Iris pigment epithelial cell (primary cell): Measurements from ENCODE around the gene GPR142.

Experiments
- DNase-seq: peaks from one replicate; pipeline ENCODE4 v3.0.0-alpha.2; 2011; ENCODE audit warnings: low read depth

The GPR142 gene

DNA sequence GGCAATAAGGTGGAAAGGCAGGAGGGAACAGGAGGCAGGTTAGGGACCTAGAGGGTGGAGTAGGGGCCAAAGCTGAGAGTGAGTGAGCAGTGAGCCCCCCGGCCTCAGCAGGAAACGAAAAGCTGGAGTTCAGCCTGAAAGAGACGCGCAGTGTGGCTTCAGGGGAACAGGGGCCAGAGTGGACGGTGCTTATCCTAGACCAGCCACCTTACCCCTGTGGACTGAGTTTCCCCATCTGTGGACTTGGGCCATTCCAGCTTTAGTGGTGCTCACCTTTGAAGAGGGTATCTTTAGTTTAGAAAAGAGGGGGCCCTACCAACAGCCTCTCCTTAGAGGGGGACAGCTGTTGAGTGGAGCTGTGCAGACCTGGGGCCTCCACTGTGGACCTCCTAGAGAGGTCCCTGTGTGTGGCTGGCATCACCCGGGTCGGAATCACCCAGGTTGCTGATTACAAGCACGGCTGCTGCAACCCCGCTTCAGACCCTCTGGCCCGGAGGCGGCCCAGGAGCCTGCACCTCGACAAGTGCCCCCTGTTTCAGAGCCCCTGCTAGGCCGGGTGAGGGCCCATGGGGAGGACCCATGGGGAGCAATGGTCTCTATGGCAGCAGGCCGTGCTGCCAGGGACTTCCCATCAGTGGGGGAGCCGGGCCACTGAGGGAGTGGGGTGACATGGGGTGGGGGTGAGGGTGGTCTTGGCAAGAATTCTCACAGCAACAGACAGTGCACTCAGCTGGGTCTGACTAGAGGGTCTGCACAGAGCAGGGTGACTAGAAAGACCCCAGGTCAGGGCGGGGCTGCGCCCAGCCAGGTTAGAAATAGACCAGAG lies 2.6 kb downstream of the GPR142 start:
- no peak for DNase-seq

DNA sequence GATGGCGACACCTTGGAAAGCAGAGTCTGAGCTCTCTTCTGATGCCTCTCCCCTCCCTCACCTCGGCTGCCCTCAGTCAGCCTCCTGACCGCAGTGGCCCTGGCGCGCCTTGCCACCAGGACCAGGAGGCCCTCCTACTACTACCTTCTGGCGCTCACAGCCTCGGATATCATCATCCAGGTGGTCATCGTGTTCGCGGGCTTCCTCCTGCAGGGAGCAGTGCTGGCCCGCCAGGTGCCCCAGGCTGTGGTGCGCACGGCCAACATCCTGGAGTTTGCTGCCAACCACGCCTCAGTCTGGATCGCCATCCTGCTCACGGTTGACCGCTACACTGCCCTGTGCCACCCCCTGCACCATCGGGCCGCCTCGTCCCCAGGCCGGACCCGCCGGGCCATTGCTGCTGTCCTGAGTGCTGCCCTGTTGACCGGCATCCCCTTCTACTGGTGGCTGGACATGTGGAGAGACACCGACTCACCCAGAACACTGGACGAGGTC lies 4.4 kb downstream of the GPR142 start:
- DNase-seq, result no peak

DNA sequence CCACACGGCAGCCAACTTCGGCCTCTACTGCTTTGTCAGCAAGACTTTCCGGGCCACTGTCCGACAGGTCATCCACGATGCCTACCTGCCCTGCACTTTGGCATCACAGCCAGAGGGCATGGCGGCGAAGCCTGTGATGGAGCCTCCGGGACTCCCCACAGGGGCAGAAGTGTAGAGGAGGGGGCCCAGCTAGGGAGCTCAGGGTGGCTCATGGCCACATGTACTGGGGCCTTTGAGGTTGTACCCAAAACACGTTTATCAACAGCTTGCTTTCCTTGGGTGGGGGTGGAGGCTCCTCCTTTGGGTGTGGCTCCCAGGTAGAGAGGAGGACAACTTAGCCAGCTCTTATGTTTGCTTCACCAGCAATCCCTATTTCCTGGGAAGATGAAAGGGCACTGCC lies 5.1 kb downstream of the GPR142 start:
- no peak for DNase-seq

DNA sequence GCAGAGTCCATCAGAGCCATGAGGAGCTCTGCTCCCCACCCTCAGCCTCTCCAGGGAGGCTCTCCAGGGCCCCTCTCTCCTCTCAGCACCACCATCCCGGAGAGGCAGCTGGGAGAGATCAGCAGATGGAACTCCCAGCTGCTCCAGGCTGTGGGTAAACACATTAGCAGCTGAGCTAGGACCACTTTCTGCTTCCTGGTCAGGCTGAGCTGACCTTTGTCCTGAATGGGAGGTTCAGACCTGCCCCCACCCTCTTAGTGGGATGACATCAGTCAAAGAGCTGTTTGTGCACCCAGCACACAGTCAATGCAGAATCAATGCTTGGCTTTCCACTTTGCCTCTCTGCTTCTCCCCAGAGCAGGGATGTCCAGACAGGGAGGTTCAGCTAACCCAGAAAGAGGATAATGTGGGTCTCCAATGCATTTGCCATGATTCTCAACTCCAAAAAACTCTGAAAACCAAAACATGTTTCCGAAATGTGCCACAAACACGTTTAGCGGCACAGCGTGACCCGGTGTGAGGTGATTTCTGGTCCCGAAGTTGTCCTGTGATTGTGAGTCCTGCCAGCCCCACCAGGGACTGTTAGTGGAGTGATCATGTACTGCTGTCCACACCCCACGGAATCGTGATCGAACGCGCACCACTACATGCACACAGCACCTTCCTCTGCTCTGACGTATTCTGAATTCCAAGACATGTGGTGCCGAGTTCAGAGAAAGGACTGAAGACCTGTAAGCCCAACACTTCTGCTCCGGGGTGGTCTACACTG lies 6.7 kb downstream of the GPR142 start:
- DNase-seq, result no peak

DNA sequence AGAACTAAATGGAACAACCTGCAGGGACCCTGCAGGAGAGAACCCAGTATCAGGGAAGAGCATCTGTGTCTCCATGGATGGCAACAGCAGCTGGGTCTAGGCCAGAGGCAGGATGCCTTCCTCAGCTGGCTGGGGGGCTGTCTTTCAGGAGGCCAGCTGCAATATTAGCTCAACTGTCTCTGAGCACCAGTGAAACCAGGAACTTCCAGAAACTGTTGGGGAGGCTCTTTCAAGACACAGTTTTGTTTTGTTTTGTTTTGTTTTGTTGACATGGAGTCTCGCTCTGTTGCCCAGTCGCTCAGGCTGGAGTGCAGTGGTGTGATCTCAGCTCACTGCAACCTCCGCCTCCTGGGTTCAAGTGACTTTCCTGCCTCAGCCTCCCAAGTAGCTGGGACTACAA lies 7.6 kb downstream of the GPR142 start:
- no peak for DNase-seq

DNA sequence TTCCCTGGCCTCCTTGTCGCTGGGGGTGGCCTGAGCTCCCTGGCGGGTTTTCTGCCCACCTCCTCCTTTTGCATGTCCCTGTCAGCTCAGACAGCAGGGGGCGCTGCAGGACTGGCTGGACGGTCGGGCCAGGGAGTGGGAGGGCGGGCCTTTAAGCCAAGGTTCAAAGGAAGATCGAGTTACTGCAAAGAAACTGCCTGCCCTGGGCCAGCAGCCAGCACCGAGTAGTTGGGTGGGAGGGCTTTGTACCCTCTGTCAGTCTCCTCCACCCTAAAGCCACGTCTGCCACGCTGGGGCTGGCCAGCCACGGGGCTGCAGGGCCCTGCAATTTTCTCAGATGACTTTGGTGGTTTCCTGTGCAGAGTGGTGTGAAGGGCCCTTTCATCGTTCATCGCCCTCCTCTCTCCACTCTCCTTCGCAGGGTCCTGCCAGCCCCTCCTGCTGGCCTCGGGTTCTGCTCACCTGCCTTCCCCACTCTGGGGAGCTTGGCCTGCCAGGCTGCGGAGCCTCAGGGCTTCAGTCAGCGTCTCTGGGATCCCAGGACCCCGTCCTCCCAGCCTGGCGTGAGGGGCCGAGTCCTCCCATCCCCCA lies 12.3 kb downstream of the GPR142 start:
- peak; percentile 72 for DNase-seq

DNA sequence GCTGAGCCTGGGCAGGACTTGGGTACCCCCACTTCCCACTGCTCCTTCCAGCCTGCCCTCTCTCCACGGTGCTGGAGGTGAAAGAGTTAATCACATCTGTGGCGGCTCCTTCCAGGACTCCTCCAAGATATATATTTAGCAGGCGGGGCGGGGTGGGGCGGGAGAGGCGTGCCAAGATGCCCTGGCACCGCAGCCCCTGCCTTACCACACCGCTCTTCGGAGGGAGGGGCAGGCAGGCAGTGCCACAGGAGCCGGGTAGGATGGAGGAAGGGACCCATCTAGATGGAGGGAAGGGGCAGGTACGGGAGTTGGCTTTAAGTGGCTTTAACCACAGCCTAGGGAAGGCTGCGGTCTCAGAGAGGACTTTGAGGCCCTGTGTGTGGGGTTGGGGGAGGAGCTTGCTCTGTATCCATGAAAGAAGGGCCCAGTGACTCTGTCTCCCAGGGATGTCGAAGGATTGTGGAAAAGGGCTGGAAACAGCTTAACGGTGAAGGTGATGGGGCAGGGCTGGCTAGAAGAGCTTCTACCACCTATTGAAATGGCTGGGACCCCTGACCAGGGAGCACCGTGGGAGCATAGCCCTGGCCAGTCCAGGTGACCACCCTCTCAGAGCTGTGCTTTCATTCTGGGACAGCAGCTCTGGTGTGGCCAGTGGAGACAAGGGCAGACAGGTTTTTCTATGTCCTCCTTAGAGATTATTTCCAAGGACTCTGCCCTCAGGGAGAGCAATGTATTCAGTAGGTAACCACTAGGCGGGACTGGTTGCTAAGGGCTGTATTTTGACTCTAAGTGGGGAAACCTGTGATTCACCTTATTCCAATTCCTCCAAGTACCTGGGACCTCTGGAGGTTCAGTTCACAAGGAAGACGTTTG lies 13.0 kb downstream of the GPR142 start:
- no peak for DNase-seq

DNA sequence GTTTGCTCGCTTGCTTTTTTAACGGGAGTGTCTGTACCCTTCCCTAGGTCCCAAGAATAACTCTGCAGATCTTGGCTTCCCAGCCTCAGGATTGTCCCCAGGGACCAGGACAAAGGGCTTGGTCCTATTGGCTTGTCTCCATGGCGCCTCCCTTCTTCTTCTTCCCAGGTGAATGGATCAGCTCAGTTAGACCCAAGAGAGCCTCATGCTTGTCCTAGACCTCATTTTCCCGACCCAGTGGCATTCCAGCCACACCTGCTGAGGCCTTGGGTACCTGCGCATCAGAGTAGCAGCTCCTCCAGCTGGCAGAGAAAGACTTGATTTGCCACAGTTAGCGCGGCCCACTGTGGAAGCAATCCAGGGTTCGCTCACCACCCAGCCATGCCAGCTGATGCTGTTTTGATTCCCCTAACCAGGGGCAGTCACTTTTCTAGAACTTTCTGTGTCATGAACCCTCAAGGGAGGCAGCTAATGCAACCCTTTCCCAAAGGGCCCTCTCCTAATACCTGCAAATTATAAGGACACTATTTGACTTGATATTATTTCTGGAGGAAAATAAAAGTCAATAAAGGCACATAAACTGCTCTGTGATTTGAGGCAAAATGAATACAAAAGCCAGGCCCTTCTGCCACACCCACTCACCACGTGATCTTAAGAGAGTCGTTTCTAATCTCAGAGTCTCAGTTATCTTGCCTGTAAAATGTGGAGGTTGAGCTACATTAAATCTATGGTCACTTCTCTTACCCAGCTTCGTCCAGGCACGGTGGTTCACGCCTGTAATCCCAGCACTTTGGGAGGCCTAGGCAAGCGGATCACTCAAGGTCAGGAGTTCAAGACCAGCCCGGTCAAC lies 13.9 kb downstream of the GPR142 start:
- no peak for DNase-seq

DNA sequence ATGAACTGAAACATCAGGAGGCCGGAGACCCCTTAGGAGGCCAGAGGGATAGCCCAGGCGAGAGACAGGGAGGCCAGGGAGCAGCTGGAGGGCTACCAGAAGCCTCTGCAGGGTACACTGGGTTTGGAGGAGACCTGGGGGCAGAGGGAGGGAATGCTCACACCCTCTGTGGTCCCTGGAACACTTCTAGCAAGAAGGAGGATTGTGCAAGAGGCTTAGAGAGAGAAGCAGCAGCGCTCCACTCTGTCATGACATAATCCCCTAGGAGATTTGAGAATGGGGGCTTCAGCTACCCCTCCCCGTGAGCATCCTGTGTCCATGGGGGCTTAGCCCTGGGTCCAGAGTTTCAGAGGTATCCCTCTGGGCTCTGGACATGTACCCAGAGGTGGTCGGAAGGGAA lies 15.8 kb downstream of the GPR142 start:
- no peak for DNase-seq

DNA sequence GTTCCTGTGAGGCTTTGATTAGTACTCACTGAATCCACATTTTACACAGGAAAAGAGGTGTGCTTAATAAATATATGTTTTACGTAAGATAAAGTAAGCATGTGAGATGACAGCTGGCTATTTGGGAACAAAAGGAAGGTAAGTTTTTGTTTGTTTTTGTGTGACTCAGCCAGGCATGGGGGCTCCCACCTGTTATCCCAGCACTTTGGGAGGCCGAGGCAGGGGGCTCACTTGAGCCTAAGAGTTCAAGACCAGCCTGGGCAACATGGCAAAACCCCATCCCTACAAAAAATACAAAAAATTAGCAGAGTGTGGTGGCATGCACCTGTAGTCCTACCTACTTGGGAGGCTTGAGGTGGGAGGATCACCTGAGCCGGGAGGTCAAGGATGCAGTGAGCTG lies 17.9 kb downstream of the GPR142 start:
- no peak for DNase-seq

DNA sequence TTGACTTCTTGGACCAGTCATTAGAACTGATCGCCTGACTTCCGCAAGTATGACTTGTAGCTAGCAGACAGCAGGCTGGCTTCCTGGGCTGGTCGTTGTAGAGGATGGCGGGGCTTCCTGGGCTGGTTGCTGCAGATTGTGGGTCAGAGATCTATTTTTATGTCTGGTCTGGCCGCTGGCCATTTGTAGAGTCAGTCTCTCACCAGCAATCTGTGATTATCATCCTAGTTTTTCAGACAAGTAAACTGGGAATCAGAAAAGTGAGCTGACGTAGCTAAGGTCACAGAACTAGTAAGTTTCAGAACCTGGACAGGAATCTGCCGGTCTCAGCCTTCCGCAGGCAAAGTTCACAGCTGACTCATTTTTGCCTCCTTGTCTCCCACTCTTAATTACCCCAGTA lies 19.1 kb downstream of the GPR142 start:
- DNase-seq, result no peak

DNA sequence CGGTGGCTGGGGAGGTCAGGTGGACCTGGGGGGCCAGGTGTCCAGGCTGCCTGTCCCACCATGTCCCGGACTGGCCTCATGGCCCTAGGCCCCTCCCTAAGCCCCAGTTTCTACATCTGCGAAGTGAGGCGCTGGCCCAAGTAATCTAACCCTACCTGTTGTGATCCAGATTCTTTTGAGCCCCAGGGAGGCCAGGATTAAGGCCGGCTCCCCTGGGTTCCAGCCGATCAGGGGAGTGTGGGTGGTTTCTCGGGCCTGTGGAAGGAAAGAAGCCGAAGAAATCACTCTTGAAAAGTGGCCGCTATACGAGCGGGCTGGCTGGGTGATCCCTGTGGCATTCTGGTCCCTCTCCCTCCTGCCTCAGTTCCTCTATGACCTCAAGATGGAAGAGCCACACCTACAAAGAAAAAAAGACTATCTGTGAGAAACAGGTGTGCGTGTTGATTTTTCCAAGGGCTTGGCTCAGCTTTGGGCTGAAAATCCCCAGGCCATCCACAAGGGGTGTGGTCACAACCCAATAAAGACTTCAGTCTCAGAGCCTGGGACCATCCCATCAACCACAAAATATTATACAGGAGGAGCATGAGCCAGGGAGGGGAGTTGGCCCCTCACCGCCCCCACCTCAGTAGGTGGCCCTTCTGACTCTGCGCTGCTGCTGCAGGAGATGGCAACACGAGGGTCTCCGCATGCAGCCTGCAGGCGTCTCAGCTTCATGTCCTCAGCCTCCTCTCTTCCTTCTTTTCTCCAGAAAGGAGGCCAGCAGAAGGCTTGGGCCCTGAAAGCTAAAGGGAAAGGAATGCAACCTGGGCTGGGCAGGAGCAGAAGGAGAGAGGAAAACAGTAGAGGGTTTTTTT lies 20.3 kb downstream of the GPR142 start:
- DNase-seq, result no peak

DNA sequence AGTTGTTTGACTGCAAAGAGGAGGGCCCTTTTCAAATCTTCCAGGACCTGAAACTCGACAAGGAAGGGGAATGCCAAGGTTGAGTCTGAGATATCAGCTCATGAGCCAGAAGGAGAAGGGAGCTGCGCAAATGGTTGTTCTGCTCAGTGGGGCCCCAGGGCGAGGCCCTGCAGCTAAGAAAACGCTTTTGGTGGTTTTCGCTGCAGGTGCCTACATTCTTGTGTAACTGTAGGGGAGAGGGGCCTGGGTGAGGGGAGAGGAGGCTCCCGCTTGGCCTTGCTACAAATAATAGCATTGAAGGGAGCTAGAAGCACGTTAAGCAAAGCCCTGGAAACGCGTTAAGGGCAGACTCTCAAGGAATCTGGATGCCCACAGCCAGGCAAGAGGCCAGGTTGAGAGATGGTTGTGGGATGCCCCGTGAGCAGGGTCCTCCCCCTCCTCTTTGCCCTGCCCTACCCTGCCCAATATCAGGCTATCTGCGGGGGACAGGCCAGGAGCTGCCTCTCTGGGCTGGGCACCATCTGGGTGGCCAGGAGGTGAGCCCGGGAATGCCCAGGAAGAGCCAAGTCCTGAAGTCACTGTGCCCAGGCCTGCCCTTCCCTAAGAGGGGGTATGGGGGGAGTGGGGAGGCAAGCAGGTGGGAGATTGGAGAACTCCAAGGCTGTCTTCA lies 21.9 kb downstream of the GPR142 start:
- DNase-seq, result no peak

DNA sequence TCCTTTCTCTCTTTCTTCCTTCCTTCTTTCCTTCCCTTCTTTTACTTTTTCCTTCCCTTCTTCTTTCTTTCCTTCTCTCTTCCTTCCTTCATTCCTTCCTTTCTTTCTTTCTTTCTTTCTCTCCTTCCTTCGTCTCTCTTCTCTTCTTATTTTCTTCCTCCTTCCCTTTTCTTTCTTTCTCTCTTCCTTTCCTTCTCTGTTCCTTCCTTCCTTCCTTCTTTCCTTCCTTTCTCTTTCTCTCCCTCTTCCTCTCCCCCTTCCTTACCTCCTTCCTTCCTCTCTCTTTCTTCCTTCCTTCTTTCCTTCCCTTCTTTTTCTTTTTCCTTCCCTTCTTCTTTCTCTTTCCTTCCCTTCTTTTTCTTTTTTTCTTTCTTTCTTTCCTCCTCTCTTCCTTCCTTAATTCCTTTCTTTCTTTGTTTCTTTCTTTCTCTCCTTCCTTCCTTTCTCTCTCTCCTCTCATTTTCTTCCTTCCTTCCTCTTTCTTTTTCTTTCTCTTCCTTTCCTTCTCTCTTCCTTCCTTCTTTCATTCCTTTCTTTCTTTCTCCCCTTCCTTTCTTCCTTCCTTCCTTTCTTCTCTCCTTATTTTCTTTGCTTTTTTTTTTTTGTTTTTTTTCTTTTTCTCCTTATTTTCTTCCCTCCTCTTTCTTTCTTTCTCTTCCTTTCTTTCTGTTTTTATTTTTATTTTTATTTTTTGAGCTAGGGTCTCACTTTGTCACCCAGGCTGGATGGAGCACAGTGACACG lies 22.8 kb downstream of the GPR142 start:
- DNase-seq, result no peak

DNA sequence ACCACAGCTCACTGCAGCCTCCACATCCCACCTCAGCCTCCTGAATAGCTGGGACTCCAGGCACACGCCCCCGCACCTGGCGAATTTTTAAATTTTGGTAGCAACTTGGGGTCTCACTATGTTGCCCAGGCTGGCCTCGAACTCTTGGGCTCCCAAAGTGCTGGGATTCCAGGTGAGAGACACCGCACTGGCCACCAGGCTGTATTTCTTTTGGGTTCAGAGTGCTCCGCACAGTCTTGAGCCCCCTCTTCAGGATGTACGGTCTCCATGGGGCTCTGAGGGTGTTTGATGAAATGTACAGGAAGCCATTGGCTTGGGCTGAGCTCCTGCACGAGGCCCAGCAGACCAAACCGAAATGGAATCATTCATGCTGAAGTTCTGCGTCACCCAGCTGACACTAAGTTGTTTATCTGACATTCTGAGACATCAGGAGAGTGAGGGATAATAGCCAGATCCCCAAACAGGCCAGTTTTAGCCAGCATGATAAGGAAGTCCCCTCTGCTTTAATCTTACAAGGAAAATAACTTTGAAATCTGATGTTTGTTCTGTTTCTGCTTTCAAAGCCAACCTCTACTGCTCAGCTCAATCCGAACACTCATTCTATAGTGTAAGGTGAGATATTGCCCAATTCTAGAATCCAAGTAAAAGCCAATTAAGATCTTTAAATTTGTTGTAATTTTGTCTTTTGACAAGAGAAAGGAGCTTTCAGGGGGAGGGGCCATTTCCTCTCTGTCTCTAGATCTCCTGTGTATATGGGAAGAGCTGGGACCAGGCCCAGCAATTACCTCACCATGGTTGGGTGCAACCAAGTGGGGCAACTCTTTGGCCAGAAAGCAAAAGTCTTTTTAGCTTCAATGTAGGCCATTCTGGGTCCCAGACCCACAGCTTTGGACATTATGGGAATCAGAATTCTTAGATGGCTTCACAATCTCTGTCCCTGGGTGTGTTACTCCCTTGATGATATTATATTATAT lies 23.7 kb downstream of the GPR142 start:
- no peak for DNase-seq

DNA sequence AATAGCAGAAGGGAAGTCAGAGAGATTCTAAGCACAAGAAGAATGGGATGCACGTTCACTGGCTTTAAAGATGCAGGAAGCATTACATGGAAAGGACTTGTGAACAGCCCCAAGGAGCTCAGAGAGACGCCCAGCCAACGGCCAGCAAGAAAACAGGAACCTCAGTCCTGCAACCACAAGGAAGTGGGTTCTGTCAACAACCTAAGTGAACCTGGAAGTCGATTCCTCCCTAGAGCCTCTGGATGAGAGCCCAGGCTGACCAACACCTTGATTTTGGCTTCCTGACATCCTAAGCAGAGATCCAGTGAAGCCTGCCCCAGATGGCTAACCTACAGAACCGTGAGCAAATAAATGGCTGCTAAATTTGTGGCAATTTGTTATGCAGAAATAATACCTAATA lies 24.5 kb downstream of the GPR142 start:
- DNase-seq, result no peak

DNA sequence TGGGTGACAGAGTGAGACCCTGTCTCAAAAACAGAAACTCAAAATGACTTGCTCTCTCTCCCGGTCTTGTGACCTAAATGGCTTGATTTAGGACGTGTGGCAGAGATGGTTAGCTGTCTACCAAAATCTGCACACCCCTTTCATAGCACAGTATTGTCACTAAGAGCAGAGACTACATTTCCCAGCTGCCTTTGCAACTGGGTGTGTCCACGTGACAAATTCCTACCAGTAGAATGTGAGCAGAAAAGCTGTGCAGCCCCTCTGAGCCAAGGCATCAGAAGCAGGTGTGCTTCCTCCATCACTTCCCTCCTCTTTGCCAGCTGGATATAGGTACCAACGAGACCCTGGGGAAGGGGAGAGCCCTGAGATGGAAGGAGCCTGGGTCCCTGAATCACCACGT lies 25.5 kb downstream of the GPR142 start:
- DNase-seq, result no peak
